HG03565 (cell line): ENCODE data around the gene DNAJA3.

Experiments
- ATAC-seq: cut with Tn5 transposase; IDR thresholded peaks from one replicate; pipeline ENCODE4 v1.9.1; 2021; ENCODE audit warnings: mild to moderate bottlenecking, moderate library complexity; ENCODE audit not compliant: unreplicated experiment

Gene DNAJA3

GRCh38 chr16:4428500-4428899, 2.8 kb downstream of the DNAJA3 start:
- no peak for ATAC-seq

- ATAC-seq = no peak
These were observed 5.4 kb downstream of the DNAJA3 start for GRCh38 chr16:4431023-4431422.

GRCh38 chr16:4433228-4433627, 7.6 kb downstream of the DNAJA3 start:
- no peak for ATAC-seq

GRCh38 chr16:4433914-4434787, 8.5 kb downstream of the DNAJA3 start:
- no peak for ATAC-seq

GRCh38 chr16:4435337-4436067, 9.8 kb downstream of the DNAJA3 start:
- ATAC-seq = no peak

GRCh38 chr16:4437366-4437765, 11.7 kb downstream of the DNAJA3 start:
- ATAC-seq = no peak

GRCh38 chr16:4442371-4442770, 16.7 kb downstream of the DNAJA3 start:
- no peak for ATAC-seq

- ATAC-seq = no peak
These were observed 17.6 kb downstream of the DNAJA3 start for GRCh38 chr16:4443271-4443670.

- ATAC-seq = no peak
These were observed 18.3 kb downstream of the DNAJA3 start for GRCh38 chr16:4443986-4444385.

- ATAC-seq = no peak
These were observed 24.8 kb downstream of the DNAJA3 start for GRCh38 chr16:4450430-4450829.

GRCh38 chr16:4450931-4451519, 25.4 kb downstream of the DNAJA3 start:
- ATAC-seq = no peak

- no peak for ATAC-seq
These were observed 27.0 kb downstream of the DNAJA3 start for GRCh38 chr16:4452674-4453073.

GRCh38 chr16:4454623-4455022, 29.0 kb downstream of the DNAJA3 start:
- ATAC-seq = no peak

GRCh38 chr16:4455081-4455480, 29.4 kb downstream of the DNAJA3 start:
- ATAC-seq = no peak

- no peak for ATAC-seq
These were observed 30.3 kb downstream of the DNAJA3 start for GRCh38 chr16:4455951-4456350.

GRCh38 chr16:4460936-4461249, 35.2 kb downstream of the DNAJA3 start:
- ATAC-seq = no peak

- ATAC-seq = no peak
These were observed 35.8 kb downstream of the DNAJA3 start for GRCh38 chr16:4461250-4462085.

- ATAC-seq = no peak
These were observed 38.0 kb downstream of the DNAJA3 start for GRCh38 chr16:4463522-4464163.

GRCh38 chr16:4465977-4466779, 40.5 kb downstream of the DNAJA3 start:
- ATAC-seq = no peak

GRCh38 chr16:4467916-4468315, 42.2 kb downstream of the DNAJA3 start:
- no peak for ATAC-seq
